Activated naive CD4-positive, alpha-beta T cell treated with anti-CD3 and anti-CD28 coated beads for 36 hours (primary cell): ENCODE results near the gene SRRM3. TPM values are rescaled to one million over a fixed set of nuclear protein-coding genes. Genes with fewer than 3 reads are reported as not detected.
"Not testable (repeated sequence)": the region's sequence is repeated elsewhere in the genome, so short reads cannot be mapped to it uniquely, and the experiment has no call there.

Source experiments
- CTCF ChIA-PET: fragments of 350-600 bp; sonication (Branson Sonifier 250); formaldehyde crosslinking; loops from one replicate; lab custom pipeline; 2021; ENCODE audit warnings: antibody characterized with exemption; lab: Charles Lee
- DNase-seq: peaks from one replicate; pipeline ENCODE4 v3.0.0-alpha.2; 2020
- H3K27ac Mint-ChIP-seq: one replicate; pipeline ENCODE4 v1.8.0; 2021; ENCODE audit warnings: mild to moderate bottlenecking, mixed read lengths
- H3K27me3 Mint-ChIP-seq: one replicate; pipeline ENCODE4 v1.8.0; 2021; ENCODE audit warnings: low read depth, mixed read lengths
- H3K36me3 Mint-ChIP-seq: one replicate; pipeline ENCODE4 v1.8.0; 2021; ENCODE audit warnings: low read depth, mixed read lengths
- H3K4me1 Mint-ChIP-seq: one replicate; pipeline ENCODE4 v1.8.0; 2021; ENCODE audit warnings: low read depth, mixed read lengths
- H3K4me3 Mint-ChIP-seq: one replicate; pipeline ENCODE4 v1.8.0; 2021; ENCODE audit warnings: mild to moderate bottlenecking, moderate library complexity, mixed read lengths
- H3K9me3 Mint-ChIP-seq: one replicate; pipeline ENCODE4 v1.8.0; 2021; ENCODE audit warnings: mixed read lengths
- intact Hi-C: fragments of 100-400 bp; cut with micrococcal nuclease; formaldehyde crosslinking; loops from one replicate; pipeline ENCODE4 v1.15.1; 2023
- total RNA-seq, 2 experiments: library from RNA; stranded (reverse); gene quantifications; one replicate each; pipeline ENCODE4 v1.2.3, GENCODE V29; 2021

SRRM3 gene
- total RNA-seq, 2 experiments from 2014 or later, result not detected

DNA sequence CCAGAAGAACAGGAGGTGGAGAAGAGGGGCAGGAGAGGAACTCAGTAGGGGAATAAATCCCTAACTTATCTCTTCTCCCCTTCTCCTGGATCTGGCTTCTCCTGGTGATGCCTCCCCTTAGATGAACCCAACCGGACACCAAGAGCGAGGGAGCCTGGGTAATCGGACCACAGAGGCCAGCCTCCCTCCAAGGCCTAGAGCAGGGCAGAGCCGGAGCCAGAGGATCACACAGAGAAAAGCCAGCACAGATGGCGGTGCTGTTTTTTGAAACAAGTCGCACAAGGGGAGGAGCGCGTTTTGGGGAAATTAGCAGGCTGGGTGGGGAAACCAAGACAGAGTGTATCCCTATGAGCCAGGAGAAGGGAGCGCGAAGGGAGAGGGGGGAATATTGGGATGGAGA, 4.9 kb upstream of the SRRM3 start:
- intact Hi-C loops, result no loop called here
- H3K27me3 Mint-ChIP-seq, result peaks cover 11% of the 10 kb centered on the region
- H3K36me3 Mint-ChIP-seq, result no peaks in the 10 kb centered on the region
- no peaks in the 10 kb centered on the region for H3K4me1 Mint-ChIP-seq
- no peak for DNase-seq
- no peaks in the 10 kb centered on the region for H3K9me3 Mint-ChIP-seq
- H3K27ac Mint-ChIP-seq, result no peak overlapping the region
- CTCF ChIA-PET, result no interaction called here
- no peak overlapping the region for H3K4me3 Mint-ChIP-seq

DNA sequence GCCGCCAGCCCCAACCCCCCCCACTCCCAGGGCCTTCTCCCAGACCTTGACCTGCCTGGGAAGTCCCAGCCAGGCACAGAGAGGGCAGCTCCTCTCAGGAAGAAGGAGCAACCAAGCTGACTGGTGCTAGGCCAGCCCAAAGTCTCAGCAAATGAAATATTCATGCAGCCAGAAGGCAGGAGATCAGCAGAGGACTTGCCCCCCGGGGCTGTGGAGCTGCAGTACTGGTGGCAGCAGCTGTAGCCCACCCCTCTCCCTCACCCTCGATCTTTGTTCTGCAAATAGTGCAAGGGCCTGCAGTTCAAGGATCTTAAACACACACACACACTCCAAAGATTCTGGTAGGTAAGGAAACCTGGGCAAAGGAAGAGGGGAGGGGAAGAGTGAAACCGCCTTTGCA, 3.5 kb upstream of the SRRM3 start:
- Mint-ChIP-seq H3K36me3 (no peaks in the 10 kb centered on the region), H3K27me3 (peaks cover 16% of the 10 kb centered on the region)

DNA sequence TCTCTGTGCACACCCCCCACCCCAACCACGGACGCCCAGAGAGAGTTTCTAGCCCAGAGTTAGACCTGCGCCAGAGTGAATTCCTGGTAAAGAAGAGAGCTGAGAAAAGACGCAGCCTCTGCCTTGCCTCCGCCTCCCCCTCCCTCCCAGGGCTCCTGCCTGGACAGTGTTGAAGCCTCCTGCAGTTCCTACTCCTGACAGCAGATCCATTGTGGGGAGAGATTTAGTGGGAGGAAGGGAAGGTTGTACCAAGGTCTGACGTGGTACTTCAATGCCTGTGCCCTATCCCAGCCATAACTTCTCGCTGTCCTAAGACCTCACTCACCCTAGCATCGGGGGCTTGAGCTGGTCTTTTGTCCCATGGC, 952 bp downstream of the SRRM3 start:
- Mint-ChIP-seq H3K4me3 (no peak overlapping the region), H3K9me3 (no peaks in the 10 kb centered on the region), H3K4me1 (no peaks in the 10 kb centered on the region), H3K36me3 (no peaks in the 10 kb centered on the region), H3K27me3 (peaks cover 25% of the 10 kb centered on the region), H3K27ac (no peak overlapping the region)
- intact Hi-C loops, result no loop called here
- CTCF ChIA-PET, result interaction anchor here (0.8 kb wide), 2 partner anchors 13 to 24 kb away, joined by 3 read pairs; no protein-coding TSS in a partner anchor
- DNase-seq, result no peak

More for the DNA sequence above, 3.5 kb upstream of the SRRM3 start:
- no peaks in the 10 kb centered on the region for H3K4me1 Mint-ChIP-seq
- H3K9me3 Mint-ChIP-seq, result no peaks in the 10 kb centered on the region
- CTCF ChIA-PET, result no interaction called here
- DNase-seq, result no peak
- no peak overlapping the region for H3K27ac Mint-ChIP-seq
- H3K4me3 Mint-ChIP-seq, result no peak overlapping the region
- intact Hi-C loops, result no loop called here

DNA sequence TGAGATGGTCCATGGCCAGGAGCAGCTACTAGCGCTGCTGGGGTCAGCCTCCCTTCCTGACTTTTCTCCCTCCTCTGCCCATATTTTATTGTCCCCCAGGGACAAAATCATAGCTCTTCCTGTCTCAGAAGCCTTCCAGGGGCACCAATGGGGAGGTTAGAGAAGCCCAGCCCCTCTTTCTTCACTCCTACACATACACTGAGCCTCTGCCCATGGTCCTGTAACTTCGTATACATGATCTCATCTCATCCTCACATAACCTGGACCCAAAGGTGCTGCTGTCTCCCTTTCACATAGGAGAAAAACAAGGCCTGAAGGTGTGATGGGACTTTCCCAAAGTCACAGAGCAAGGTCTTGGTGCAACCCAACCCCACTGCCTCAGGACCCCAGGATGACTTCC, 2.5 kb downstream of the SRRM3 start:
- Mint-ChIP-seq H3K4me1 (no peaks in the 10 kb centered on the region), H3K9me3 (no peaks in the 10 kb centered on the region), H3K36me3 (no peaks in the 10 kb centered on the region), H3K27ac (no peak overlapping the region), H3K27me3 (peaks cover 20% of the 10 kb centered on the region), H3K4me3 (no peak overlapping the region)
- CTCF ChIA-PET, result interaction anchor here (1.0 kb wide), 1 partner anchor 13 kb away, joined by 4 read pairs; no protein-coding TSS in a partner anchor
- intact Hi-C loops, result loop anchor here (1.0 kb wide), 1 partner anchor 21 kb away; no protein-coding TSS in a partner anchor
- no peak for DNase-seq

DNA sequence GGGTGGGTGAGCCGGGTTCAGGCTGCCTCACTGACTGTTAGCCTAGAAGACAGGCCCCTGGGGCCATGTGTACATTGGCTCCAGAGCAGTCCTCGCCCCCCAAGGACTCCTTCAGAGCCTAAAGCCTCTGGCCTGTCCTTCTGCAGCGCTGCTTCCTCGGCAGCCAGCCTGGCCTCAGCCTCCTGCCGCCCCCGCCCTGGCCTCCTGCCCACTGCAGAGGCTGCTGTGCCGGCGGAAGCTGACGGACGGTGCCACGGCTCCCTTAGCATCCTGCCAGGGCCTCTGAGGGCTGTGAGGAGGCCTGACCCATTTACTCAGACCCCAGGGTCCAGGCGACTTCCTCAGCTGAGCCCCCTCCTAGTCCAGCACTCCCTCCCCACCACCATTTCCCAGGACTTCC, 4.9 kb downstream of the SRRM3 start:
- Mint-ChIP-seq H3K36me3 (no peaks in the 10 kb centered on the region), H3K4me3 (no peak overlapping the region), H3K4me1 (no peaks in the 10 kb centered on the region), H3K9me3 (no peaks in the 10 kb centered on the region), H3K27me3 (peaks cover 13% of the 10 kb centered on the region), H3K27ac (no peak overlapping the region)
- intact Hi-C loops, result no loop called here
- DNase-seq, result no peak
- CTCF ChIA-PET, result no interaction called here

DNA sequence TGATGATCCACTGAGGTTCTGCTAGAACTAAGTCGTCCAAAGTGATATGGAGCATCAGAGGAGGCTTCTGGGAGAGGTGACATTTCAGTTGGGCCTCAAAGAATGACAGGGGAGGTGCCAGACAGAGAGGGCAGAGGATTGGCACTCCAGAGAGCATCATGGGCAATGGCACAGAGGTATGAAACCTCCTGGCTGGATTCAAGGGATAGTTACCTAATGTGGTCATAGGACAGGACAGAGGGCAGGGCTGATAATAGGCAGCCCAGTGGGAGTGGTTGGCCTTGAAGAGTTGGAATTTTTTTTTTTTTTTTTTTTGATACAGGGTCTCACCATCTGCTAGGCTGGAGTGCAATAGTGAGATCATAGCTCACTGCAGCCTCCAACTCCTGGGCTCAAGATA, 7.6 kb downstream of the SRRM3 start:
- DNase-seq, result no peak
- Mint-ChIP-seq H3K4me3 (no peak overlapping the region), H3K27ac (no peak overlapping the region), H3K4me1 (no peaks in the 10 kb centered on the region), H3K9me3 (no peaks in the 10 kb centered on the region), H3K27me3 (peaks cover 5% of the 10 kb centered on the region), H3K36me3 (no peaks in the 10 kb centered on the region)
- CTCF ChIA-PET, result interaction anchor here (0.6 kb wide), 1 partner anchor 11 kb away, joined by 7 read pairs; no protein-coding TSS in a partner anchor
- intact Hi-C loops, result no loop called here

DNA sequence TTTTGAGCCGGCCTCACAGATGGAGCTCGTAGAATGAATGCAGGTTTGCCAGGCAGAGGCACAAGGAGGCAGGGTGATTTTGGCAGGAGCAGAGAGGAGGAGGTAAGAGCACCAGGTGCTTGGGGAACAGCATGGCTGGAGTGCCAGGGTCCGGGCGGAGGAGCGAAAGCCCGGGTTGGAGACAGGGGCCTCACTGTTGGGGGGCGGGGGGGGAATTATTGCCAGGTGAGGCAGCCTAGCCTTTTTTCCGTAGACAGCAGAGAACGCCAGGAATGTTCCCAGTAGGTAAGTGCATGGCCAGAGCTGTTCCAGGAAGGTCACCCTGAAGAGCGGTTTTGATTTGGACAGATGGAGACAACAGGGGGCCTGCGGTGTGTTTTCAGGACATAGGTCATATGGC, 9.5 kb downstream of the SRRM3 start:
- H3K4me1 Mint-ChIP-seq, result no peaks in the 10 kb centered on the region
- no peak overlapping the region for H3K4me3 Mint-ChIP-seq
- intact Hi-C loops, result no loop called here
- CTCF ChIA-PET, result no interaction called here
- no peak overlapping the region for H3K27ac Mint-ChIP-seq
- DNase-seq, result no peak
- H3K9me3 Mint-ChIP-seq, result no peaks in the 10 kb centered on the region
- no peaks in the 10 kb centered on the region for H3K36me3 Mint-ChIP-seq
- H3K27me3 Mint-ChIP-seq, result no peaks in the 10 kb centered on the region

DNA sequence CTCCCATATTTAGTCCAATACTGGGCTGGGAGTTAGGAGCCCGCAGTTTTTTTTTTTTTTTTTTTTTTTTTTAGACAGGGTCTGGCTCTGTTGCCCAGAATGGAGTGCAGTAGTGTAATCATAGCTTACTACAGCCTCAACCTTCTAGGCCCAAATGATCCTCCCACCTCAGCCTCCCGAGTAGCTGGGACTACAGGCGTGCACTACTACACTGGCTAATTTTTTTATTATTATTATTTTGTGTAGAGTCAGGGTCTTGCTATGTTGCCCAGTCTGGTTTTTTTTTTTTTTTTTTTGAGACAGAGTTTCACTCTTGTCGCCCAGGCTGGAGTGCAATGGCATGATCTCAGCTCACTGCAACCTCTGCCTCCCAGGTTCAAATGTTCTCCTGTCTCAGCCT, 13.7 kb downstream of the SRRM3 start:
- intact Hi-C loops, H3K36me3 Mint-ChIP-seq, H3K4me3 Mint-ChIP-seq, H3K27me3 Mint-ChIP-seq, H3K27ac Mint-ChIP-seq, H3K9me3 Mint-ChIP-seq, DNase-seq, H3K4me1 Mint-ChIP-seq: not testable (repeated sequence)
- CTCF ChIA-PET, result interaction anchor here (0.6 to 0.8 kb wide), 2 partner anchors 12 to 64 kb away, joined by 3 read pairs; no protein-coding TSS in a partner anchor

DNA sequence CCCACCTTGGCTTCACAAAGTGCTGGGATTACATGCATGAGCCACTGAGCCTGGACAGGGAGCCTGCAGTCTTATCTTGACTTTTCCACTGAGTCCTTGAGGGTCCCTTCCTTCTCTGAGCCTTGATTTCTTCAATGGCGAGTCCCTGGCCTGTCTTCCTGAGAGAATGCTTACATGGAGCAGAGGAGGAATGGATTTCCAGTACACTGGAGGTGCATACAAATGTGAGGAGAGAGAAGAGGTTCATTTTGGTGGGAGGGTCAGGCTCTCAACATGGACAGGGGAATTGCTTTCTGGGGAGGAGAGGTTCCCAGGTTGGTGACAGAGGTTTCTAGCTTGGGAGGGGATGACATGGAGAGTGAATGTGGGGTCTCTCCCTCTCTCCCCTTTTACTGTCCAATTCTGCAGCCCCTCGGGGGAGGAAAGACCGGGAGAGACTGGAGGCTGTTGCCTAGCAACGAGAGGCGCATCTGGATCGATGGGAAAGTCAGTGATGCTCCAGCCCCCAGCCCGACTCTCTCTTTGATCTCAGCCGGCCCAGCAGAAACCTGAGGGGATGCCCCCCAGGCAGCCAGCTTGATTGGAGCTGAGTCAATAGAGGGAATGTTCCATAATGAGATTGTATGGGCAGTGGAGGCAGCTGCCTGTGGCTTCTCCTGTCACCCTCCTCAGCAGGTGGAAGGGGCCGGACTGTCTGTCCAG, 14.8 kb downstream of the SRRM3 start:
- no peak overlapping the region for H3K27ac Mint-ChIP-seq
- intact Hi-C loops, result no loop called here
- H3K27me3 Mint-ChIP-seq, result peaks cover 10% of the 10 kb centered on the region
- H3K4me3 Mint-ChIP-seq, result no peak overlapping the region
- CTCF ChIA-PET, result no interaction called here
- H3K9me3 Mint-ChIP-seq, result no peaks in the 10 kb centered on the region
- no peaks in the 10 kb centered on the region for H3K4me1 Mint-ChIP-seq
- no peaks in the 10 kb centered on the region for H3K36me3 Mint-ChIP-seq
- DNase-seq, result no peak

DNA sequence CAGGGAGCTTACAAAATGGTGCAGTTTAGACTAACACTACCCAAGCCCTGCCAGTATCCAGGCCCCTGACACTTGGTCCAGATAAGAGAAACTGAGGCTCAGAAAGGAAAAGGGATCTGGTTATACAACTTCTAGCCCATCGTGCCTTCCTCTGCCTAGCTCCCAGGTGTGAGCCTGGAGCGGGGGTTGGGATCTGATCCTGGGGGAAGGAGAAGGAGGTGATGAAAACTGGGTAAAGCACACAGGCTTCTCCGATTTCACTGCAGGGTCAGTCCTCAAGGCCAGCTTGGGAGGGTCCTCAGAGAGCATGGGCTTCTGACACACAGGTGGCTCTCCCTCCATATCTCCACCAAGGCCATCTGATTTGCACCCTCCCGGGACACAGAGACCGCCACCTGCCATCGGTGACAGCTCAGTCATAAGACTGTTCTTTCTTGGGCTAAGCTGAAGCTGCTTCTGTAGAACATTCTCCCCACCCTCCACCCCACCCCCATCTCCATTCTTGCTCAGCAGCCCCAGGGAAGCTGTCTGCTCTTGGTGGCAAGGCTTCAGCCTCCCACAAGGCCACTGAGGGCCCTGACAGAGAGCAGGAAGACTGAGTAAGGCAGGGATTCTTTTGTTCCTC, 16.4 kb downstream of the SRRM3 start:
- H3K4me1 Mint-ChIP-seq, result no peaks in the 10 kb centered on the region
- peaks cover 19% of the 10 kb centered on the region for H3K27me3 Mint-ChIP-seq
- DNase-seq, result no peak
- no peaks in the 10 kb centered on the region for H3K9me3 Mint-ChIP-seq
- intact Hi-C loops, result no loop called here
- CTCF ChIA-PET, result no interaction called here
- no peak overlapping the region for H3K27ac Mint-ChIP-seq
- no peak overlapping the region for H3K4me3 Mint-ChIP-seq
- H3K36me3 Mint-ChIP-seq, result no peaks in the 10 kb centered on the region

DNA sequence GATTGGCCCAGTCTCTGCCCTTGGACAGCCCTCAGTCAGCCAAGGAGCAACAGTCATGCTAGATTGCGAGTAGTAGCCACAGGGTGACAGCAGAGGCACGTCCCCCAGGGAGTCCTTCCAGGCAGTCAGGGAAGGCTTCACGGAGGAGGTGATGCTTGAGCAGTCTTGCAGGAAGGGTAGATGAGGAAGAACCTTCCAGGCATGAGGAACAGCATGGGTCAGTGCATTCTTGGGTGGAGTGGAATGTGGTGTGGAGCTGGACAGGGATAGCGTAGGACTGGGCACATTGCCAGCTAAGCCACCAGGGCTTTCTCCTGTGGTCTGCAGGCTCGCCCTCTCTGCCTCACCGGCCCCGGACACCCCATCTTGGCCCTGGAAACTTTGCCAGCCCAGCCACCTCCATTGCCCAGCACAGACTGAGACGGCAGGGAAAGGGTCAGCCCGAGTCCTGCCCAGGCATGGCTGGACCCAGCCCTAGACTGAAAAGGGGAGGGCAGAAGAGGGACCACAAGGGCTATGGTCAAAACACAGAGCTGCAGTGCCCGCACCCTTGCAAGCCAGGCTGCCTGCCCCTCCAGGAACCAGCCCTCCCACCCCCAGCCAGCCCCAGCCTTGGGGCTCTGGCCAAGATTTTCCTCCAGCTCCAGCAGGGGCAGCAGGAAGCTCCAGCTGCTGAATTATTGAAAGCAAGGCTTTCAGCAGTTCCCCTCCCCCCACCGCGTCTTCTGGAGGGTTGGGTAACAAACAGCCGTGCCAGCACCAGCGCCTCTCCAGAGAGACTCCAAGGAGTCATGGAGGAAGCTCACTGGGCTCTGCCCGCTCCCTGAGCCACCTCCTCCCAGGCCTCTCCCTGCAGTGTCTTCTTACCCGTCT, 18.7 kb downstream of the SRRM3 start:
- peaks cover 23% of the 10 kb centered on the region for H3K27me3 Mint-ChIP-seq
- no peak for DNase-seq
- H3K9me3 Mint-ChIP-seq, result no peaks in the 10 kb centered on the region
- CTCF ChIA-PET, result no interaction called here
- intact Hi-C loops, result no loop called here
- H3K27ac Mint-ChIP-seq, result no peak overlapping the region
- H3K36me3 Mint-ChIP-seq, result no peaks in the 10 kb centered on the region
- H3K4me1 Mint-ChIP-seq, result no peaks in the 10 kb centered on the region
- H3K4me3 Mint-ChIP-seq, result no peak overlapping the region

DNA sequence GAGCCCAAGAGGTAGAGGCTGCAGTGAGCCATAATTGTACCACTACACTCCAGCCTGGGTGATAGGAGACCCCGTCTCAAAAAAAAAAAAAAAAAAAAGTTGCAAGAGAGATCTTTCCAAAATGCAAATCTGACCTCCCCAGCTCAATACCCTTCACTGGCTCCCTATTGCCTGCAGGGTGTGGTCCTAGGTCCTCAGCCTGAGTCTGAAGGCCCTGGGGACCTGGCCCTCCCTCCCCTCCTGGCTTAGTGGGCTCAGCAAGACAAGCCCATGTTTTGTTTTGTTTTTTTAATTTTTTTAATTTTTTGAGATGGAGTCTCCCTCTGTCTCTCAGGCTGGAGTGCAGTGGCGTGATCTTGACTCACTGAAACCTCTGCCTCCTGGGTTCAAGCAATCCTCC, 20.6 kb downstream of the SRRM3 start:
- peaks cover 27% of the 10 kb centered on the region for H3K27me3 Mint-ChIP-seq
- intact Hi-C loops, result no loop called here
- CTCF ChIA-PET, result no interaction called here
- no peaks in the 10 kb centered on the region for H3K36me3 Mint-ChIP-seq
- no peak for DNase-seq
- no peaks in the 10 kb centered on the region for H3K9me3 Mint-ChIP-seq
- H3K4me1 Mint-ChIP-seq, result no peaks in the 10 kb centered on the region
- H3K4me3 Mint-ChIP-seq, result no peak overlapping the region
- no peak overlapping the region for H3K27ac Mint-ChIP-seq
